Epidermal melanocyte (primary cell): Measurements from ENCODE around the gene PRKAR2B.

ENCODE experiments used
- DNase-seq: peaks from one replicate; pipeline ENCODE4 v3.0.0; 2011; ENCODE audit warnings: low spot score; ENCODE audit not compliant: insufficient read length

Gene PRKAR2B

DNA sequence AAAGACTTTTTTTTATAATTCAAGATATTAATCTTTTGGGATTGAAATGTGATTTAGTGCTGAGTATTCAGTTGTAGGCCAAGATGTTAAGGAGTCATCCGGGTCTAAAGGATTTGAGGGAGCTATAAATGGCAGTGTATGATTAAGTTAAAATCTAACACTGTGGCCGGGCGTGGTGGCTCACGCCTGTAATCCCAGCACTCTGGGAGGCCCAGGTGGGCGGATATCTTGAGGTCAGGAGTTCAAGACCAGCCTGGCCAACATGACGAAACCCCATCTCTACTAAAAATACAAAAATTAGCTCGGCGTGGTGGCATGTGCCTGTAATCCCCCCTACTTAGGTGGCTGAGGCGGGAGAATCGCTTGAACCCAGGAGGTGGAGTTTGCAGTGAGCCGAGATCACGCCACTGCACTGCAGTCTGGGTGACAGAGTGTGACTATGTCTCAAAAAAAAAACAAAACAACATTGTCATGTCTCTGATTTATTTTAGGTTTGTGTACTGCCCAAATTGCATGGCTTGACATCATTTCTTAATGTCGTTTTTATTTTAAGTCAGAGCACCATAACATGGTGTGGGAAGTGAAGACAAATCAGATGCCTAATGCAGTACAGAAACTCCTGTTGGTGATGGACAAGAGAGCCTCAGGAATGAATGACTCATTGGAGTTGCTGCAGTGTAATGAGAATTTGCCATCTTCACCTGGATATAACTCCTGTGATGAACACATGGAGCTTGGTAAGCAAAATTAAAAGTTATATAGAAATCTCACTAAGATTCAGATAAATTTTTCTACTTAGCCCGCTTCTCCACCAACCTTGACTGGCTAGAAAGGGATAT is 135.0 kb downstream of the PRKAR2B start:
- DNase-seq: no peak

GRCh38 chr7:107180378-107180777 is 135.9 kb downstream of the PRKAR2B start:
- no peak for DNase-seq

GRCh38 chr7:107181172-107181571 is 136.7 kb downstream of the PRKAR2B start:
- no peak for DNase-seq

DNA sequence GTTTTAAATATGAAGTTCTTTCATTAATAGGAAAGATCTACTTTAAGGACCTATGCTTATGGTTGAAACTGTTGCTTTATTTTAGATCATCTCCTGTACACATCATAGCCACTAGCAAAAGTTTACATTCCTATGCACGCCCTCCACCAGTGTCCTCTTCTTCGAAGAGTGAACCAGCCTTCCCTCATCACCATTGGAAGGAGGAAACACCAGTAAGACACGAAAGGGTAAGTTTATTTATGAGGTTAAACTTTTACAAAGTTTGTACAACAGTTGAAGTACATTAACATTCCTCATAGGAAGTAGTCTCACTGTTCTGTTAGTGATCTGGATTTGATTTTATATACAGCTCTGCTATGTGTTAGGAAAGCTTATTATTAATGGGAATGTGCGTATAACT is 141.2 kb downstream of the PRKAR2B start:
- DNase-seq: no peak

DNA sequence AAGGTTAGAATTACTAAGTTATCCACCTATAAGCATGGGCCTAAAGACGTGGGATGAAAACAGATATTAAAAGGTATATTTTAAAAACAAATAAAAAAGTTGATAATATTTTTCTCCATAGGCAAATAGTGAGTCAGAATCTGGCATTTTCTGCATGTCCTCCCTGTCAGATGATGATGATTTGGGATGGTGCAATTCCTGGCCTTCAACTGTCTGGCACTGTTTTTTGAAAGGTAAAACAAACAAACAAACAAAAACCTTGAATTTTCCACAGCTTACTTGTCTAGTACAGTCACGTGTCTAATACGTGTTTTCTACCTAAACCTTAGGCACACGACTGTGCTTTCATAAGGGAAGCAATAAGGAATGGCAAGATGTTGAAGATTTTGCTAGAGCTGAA is 141.7 kb downstream of the PRKAR2B start:
- no peak for DNase-seq

- no peak for DNase-seq
Observed at GRCh38 chr7:107187774-107188173, 143.3 kb downstream of the PRKAR2B start.

DNA sequence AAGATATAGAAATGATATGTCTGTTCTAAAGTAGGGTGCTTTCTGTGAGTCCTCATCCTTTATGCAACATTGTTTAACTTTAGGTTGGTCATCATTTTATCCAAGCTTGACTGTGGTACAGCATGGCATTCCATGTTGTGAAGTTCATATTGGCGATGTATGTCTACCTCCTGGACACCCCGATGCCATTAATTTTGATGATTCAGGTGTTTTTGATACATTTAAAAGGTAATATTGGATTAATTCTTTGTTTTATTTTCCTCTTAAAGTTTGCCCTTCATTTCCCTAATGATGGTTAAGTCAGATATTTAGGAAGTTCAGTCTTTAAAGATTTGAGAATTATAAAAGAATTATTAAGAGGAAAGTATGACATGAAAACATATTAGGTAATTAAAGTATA is 145.6 kb downstream of the PRKAR2B start:
- DNase-seq: no peak

GRCh38 chr7:107194052-107194451 is 149.5 kb downstream of the PRKAR2B start:
- DNase-seq: no peak

- no peak for DNase-seq
Observed at GRCh38 chr7:107196834-107197610, 152.5 kb downstream of the PRKAR2B start.

- no peak for DNase-seq
Observed at GRCh38 chr7:107201795-107202450, 157.4 kb downstream of the PRKAR2B start.

GRCh38 chr7:107203607-107204006 is 159.1 kb downstream of the PRKAR2B start:
- DNase-seq: no peak

DNA sequence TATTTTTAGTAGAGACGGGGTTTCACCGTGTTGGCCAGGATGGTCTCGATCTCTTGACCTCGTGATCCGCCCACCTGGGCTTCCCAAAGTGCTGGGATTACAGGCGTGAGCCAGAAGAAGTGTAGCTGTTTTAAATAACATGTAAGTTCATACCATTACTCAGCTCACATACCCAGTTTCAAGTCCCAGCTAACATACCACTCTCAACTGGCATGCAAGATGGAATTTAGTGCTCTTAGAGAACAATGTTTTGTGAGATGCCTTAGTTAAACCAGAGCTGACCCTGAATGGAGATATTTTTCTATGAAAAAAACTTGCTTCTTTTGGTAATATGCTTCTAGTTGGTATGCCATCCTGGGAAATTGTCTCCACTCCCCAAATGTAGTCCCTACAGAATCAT is 161.6 kb downstream of the PRKAR2B start:
- no peak for DNase-seq

DNA sequence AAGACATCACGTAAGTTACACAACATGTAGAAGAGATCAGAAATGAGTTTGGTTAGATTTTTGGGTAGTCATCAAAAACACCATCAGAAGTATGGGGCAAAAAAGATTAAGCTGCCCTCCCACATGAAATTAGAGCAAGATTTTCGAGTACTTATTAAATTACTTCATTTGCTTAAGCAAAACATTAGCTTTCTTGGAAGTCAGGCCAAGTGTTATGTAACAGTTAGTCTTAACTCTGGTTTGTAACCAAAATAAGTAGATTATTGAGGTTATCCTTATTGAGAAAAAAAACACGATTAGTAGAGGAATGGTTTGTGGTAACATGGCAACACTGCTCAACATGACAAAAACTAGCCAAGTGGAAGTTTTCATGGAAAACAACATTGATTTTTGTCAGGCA is 162.2 kb downstream of the PRKAR2B start:
- DNase-seq: no peak

DNA sequence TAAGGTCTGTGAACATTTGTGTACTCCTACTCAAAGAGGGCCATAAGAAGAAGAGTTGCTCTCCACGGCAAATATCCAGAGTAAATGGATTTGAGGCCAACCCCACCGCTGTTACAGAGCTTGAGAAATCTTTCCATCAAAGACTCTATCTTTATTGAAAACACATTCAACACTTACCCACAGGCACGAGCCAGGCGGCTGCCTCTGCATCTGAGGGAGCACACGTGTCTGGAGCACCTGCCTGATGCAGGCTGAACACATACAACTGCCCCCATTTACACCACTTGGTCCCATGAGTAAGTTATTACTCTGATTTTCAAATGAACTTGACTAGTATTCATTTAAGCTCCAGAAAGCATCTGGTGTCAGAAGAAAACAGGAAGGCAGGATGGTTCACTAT is 163.0 kb downstream of the PRKAR2B start:
- DNase-seq: no peak

DNA sequence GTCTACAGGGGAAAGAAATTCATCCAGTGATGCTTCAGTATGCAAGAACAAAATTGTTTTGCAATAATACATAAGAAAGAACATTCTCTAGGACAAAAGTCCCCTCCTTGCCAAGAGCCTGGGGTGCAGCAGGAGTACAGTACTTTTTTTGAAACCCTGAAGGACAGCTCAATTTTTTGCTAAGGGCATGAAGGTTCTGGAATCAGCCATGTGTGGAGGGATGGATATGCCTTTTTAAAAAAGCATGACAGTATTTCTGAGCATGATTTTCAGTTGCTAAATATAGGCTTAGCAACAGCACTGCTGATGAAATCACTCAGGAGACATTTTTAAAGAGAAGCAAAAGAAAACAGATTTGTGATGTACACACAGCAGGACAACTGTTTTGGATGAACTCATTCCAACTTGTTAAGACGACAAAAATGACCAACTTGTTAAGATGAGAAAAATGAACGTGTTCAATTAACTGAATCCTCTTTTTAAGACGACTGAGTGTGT is 163.6 kb downstream of the PRKAR2B start:
- DNase-seq: peak; percentile 22

DNA sequence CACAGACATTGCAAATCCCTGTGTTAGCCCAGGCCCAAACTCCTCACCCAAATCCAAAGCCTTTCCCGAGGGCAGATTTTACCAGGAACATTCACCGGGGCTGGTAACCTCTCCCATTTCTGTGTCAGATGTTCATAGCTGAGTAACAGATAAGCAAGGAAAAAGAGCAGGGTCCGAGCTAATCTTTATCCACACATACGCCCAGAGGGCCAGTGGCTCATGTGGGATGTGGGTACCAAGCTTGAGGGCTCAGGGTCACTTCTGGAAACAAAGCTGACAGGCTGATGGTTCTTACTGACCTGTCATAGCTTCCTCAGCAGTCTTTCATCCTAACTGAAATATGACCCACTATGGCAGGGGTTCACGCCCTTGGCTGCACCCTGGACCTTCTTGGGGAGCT is 164.1 kb downstream of the PRKAR2B start:
- DNase-seq: no peak

- no peak for DNase-seq
Observed at GRCh38 chr7:107209565-107209964, 165.1 kb downstream of the PRKAR2B start.

DNA sequence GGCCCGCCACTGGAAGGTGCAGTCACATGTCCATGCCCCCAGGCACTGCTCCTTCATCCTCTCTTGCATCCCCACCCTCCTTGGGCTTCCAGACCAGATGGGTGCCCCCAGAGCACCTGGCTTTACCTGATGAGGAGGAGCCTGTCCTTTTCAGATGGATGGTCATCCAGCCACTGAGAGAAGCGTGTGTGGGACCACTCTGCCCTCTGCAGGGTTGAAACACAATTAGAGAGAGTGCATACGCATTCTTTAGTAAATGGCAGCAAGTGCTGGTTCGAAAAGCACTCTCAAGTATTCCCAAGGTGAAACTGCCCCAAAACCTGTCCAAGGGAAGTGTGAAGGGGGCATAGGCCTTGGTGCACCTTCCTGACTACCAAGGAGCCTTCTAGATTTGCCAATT is 165.9 kb downstream of the PRKAR2B start:
- DNase-seq: no peak
